IPS-18c (cell line): ENCODE results near the gene COL5A3.
"Not testable (repeated sequence)": the region's sequence is repeated elsewhere in the genome, so short reads cannot be mapped to it uniquely, and the experiment has no call there.

ENCODE experiments used
- H3K4me3 ChIP-seq: 2 replicates; pipeline ENCODE4 v1.7.0; 2013; ENCODE audit warnings: low read depth, mild to moderate bottlenecking, low read length, moderate library complexity; ENCODE audit not compliant: insufficient read depth
- H3K9me3 ChIP-seq: one replicate; pipeline ENCODE4 v1.6.1; 2013; ENCODE audit warnings: mild to moderate bottlenecking, low read length, moderate library complexity; ENCODE audit not compliant: control insufficient read depth, insufficient read depth

COL5A3 gene

GRCh38 chr19:9934132-9934950 is 76.0 kb downstream of the COL5A3 start:
- H3K4me3 ChIP-seq, result peak overlapping the region; percentile 75; the same call in 1 of the 2 replicates
- H3K9me3 ChIP-seq, result peaks cover 2% of the 10 kb centered on the region

- no peak overlapping the region for H3K4me3 ChIP-seq
Observed at GRCh38 chr19:9932835-9933234, 77.5 kb downstream of the COL5A3 start.

GRCh38 chr19:9931629-9932028 is 78.7 kb downstream of the COL5A3 start:
- Histone ChIP-seq H3K4me3 (no peak overlapping the region), H3K9me3 (peaks cover 2% of the 10 kb centered on the region)

More at GRCh38 chr19:9932835-9933234, 77.5 kb downstream of the COL5A3 start:
- H3K9me3 ChIP-seq, result peaks cover 2% of the 10 kb centered on the region

- Histone ChIP-seq H3K9me3 (no peaks in the 10 kb centered on the region), H3K4me3 (no peak overlapping the region)
Observed at GRCh38 chr19:9923440-9923839, 86.9 kb downstream of the COL5A3 start.

GRCh38 chr19:9922782-9923379 is 87.4 kb downstream of the COL5A3 start:
- not testable (repeated sequence) for H3K4me3 ChIP-seq, H3K9me3 ChIP-seq

- no peaks in the 10 kb centered on the region for H3K9me3 ChIP-seq
- no peak overlapping the region for H3K4me3 ChIP-seq
Observed at GRCh38 chr19:9917321-9917720, 93.0 kb downstream of the COL5A3 start.

GRCh38 chr19:9916719-9917118 is 93.6 kb downstream of the COL5A3 start:
- no peak overlapping the region for H3K4me3 ChIP-seq
- H3K9me3 ChIP-seq, result no peaks in the 10 kb centered on the region

- H3K4me3 ChIP-seq, result peak overlapping the region; percentile 67
- no peaks in the 10 kb centered on the region for H3K9me3 ChIP-seq
Observed at GRCh38 chr19:9914315-9915207, 95.7 kb downstream of the COL5A3 start.

GRCh38 chr19:9914001-9914314 is 96.3 kb downstream of the COL5A3 start:
- H3K9me3 ChIP-seq, result no peaks in the 10 kb centered on the region
- peak overlapping the region; percentile 67 for H3K4me3 ChIP-seq

GRCh38 chr19:9913237-9914000 is 96.9 kb downstream of the COL5A3 start:
- Histone ChIP-seq H3K9me3 (no peaks in the 10 kb centered on the region), H3K4me3 (peak overlapping the region; percentile 52)

GRCh38 chr19:9912551-9913236 is 97.6 kb downstream of the COL5A3 start:
- Histone ChIP-seq H3K9me3 (no peaks in the 10 kb centered on the region), H3K4me3 (peak overlapping the region; percentile 52)

- H3K9me3 ChIP-seq, result no peaks in the 10 kb centered on the region
Observed at GRCh38 chr19:9911524-9912185, 98.6 kb downstream of the COL5A3 start.

GRCh38 chr19:9910625-9911024 is 99.7 kb downstream of the COL5A3 start:
- Histone ChIP-seq H3K4me3 (no peak overlapping the region), H3K9me3 (no peaks in the 10 kb centered on the region)

More at GRCh38 chr19:9911524-9912185, 98.6 kb downstream of the COL5A3 start:
- H3K4me3 ChIP-seq, result no peak overlapping the region
